ENCODE measurements around the gene RPP40. TPM values are rescaled to one million over a fixed set of nuclear protein-coding genes. Genes with fewer than 3 reads are reported as not detected.

RPP40 gene
- total and polyA plus RNA-seq, 2 of the 13 experiments (the other 11 are each of a cell fraction or from before 2014, with no cell fraction given): 18.0 to 41.2 TPM

GRCh38 chr6:4977468-4977867 is 26.4 kb downstream of the RPP40 start (continued):
- TF ChIP-seq ZBTB2 (CRISPR knock-in tag; IDR thresholded peaks at IDR 0.05; ENCODE audit: low read depth) (no peak), NPAS2 (CRISPR knock-in tag; IDR thresholded peaks at IDR 0.05; ENCODE audit: borderline replicate concordance) (no peak), ZNF496 (CRISPR knock-in tag; IDR thresholded peaks at IDR 0.05; ENCODE audit: insufficient replicate concordance) (no peak), MIER2 (CRISPR knock-in tag; IDR thresholded peaks at IDR 0.05) (no peak)

GRCh38 chr6:4975506-4975905 is 28.3 kb downstream of the RPP40 start:
- intact Hi-C loops (cut with micrococcal nuclease; ENCODE audit: unreplicated experiment) (no loop called here), in situ Hi-C loops (cut with HindIII; ENCODE audit: extremely low pct_ligation_motif_present, low pct_unique_long_range_greater_than_20kb) (no loop called here)
- Histone ChIP-seq H2AFZ (ENCODE audit: low read length) (no peak overlapping the region), H3K9me3 (ENCODE audit: low read length) (peaks cover 9% of the 10 kb centered on the region), H3K4me1 (ENCODE audit: insufficient read depth, low read length) (peaks cover 5% of the 10 kb centered on the region; the same call in 1 of the 2 replicates), H3K79me2 (ENCODE audit: insufficient read depth, low read length) (no peaks in the 10 kb centered on the region), H3K4me2 (ENCODE audit: low read depth, low read length) (no peak overlapping the region), H3K36me3 (replicated peaks in 1 of 2; ENCODE audit: control insufficient read depth in 1 of 2, insufficient read depth in 2 of 2, low read length in 2 of 2) (no peaks in the 10 kb centered on the region), H4K20me1 (ENCODE audit: insufficient read depth, low read length) (no peaks in the 10 kb centered on the region), H3K9ac (ENCODE audit: insufficient read depth, low read depth, low read length) (no peak overlapping the region), H3K4me3 (replicated peaks in 1 of 3; ENCODE audit: insufficient read depth in 1 of 3, low read depth in 2 of 3, low read length in 3 of 3) (no peak overlapping the region), H3K27me3 (ENCODE audit: control insufficient read depth in 1 of 2, insufficient read depth in 2 of 2, low read length in 2 of 2) (peaks cover 8 to 44% of the 10 kb centered on the region in 2 experiments; a peak in 4 of 5 replicates), H3K27ac (ENCODE audit: extremely low read length, insufficient read depth, low read length) (no peak overlapping the region)
- CTCF ChIA-PET (ENCODE audit: low intra/inter-chr PET ratio, low total read pairs): no interaction called here
- FAIRE-seq (no peak), DNase-seq (ENCODE audit: low spot score) (no peak), ATAC-seq (no peak)
- no TSS peak for BruUV-seq (replicated peaks)
- POLR2A ChIA-PET: no interaction called here
- WGBS (ENCODE audit: low lambda C conversion rate): 36% methylated on average over 3 of the region's 3 CpGs
- TF ChIP-seq ZNF564 (CRISPR knock-in tag; IDR thresholded peaks at IDR 0.05) (no peak), MTERF4 (CRISPR knock-in tag; IDR thresholded peaks at IDR 0.05) (no peak), HDAC2 (CRISPR knock-in tag; IDR thresholded peaks at IDR 0.05) (no peak), MTA1 (CRISPR knock-in tag; IDR thresholded peaks at IDR 0.05; ENCODE audit: borderline replicate concordance) (no peak), DZIP1 (CRISPR knock-in tag; IDR thresholded peaks at IDR 0.05) (no peak), ZNF382 (CRISPR knock-in tag; IDR thresholded peaks at IDR 0.05; ENCODE audit: borderline replicate concordance) (no peak), FOXP4 (CRISPR knock-in tag; IDR thresholded peaks at IDR 0.05) (no peak), AGO1 (IDR thresholded peaks at IDR 0.05; ENCODE audit: low read depth, low read length, poor library complexity, severe bottlenecking) (no peak)
